Measurements from ENCODE around the gene TMEM187.

GRCh38 chrX:153966283-153966688, 6.3 kb upstream of the TMEM187 start:
- no peak for TF ChIP-seq POLR2AphosphoS5 (IDR thresholded peaks at IDR 0.05; ENCODE audit: insufficient read depth, low read depth, low read length)
- no peak for TF ChIP-seq CTCF (IDR thresholded peaks at IDR 0.05; ENCODE audit: extremely low read depth in 1 of 2, insufficient read depth in 1 of 2, low read depth in 1 of 2, low read length in 2 of 2)
- TF ChIP-seq EZH2 (IDR thresholded peaks at IDR 0.05; ENCODE audit: borderline replicate concordance, low read depth, low read length, severe bottlenecking): no peak

Data from endothelial cell of umbilical vein (primary cell).